Effector memory CD8-positive, alpha-beta T cell (primary cell): ENCODE results near the gene GALNT2.

Experiments used
- ATAC-seq: fragments of 150-1000 bp; cut with Tn5 transposase; replicated peaks from 2 replicates; pipeline ENCODE4 v1.10.0; 2021; ENCODE audit warnings: mild to moderate bottlenecking, moderate library complexity
- DNase-seq, 3 experiments: peaks; one replicate each; pipeline ENCODE4 v3.0.0; 2021
- H3K27ac Mint-ChIP-seq, 2 donors: one replicate each; pipeline ENCODE4 v1.8.0; 2022; ENCODE audit warnings: mild to moderate bottlenecking in 2 of 2, mixed read lengths in 2 of 2, moderate library complexity in 2 of 2
- H3K27me3 Mint-ChIP-seq, 2 donors: one replicate each; pipeline ENCODE4 v1.8.0; 2022; ENCODE audit warnings: mixed read lengths in 2 of 2
- H3K36me3 Mint-ChIP-seq: one replicate; pipeline ENCODE4 v1.8.0; 2022; ENCODE audit warnings: mild to moderate bottlenecking, moderate library complexity, mixed read lengths; ENCODE audit not compliant: insufficient read depth
- H3K4me1 Mint-ChIP-seq, 2 donors: one replicate each; pipeline ENCODE4 v1.8.0; 2022; ENCODE audit warnings: low read depth in 2 of 2, mixed read lengths in 2 of 2
- H3K4me3 Mint-ChIP-seq, 2 donors: one replicate each; pipeline ENCODE4 v1.8.0; 2022; ENCODE audit warnings: mild to moderate bottlenecking in 2 of 2, mixed read lengths in 2 of 2, moderate library complexity in 2 of 2
- H3K9me3 Mint-ChIP-seq, 2 donors: one replicate each; pipeline ENCODE4 v1.8.0; 2022; ENCODE audit warnings: mixed read lengths in 2 of 2

The GALNT2 gene

GRCh38 chr1:230097370-230097769, 30.3 kb downstream of the GALNT2 start:
- peaks cover 20 to 26% of the 10 kb centered on the region in 2 donors for H3K4me1 Mint-ChIP-seq
- H3K4me3 Mint-ChIP-seq, result no peak overlapping the region
- H3K9me3 Mint-ChIP-seq, result no peaks in the 10 kb centered on the region
- no peaks in the 10 kb centered on the region for H3K27me3 Mint-ChIP-seq
- ATAC-seq, result no peak
- peaks cover 6% of the 10 kb centered on the region for H3K36me3 Mint-ChIP-seq
- H3K27ac Mint-ChIP-seq, result no peak overlapping the region
- DNase-seq, result no peak

GRCh38 chr1:230098723-230099122, 31.7 kb downstream of the GALNT2 start:
- Mint-ChIP-seq H3K4me3 (no peak overlapping the region), H3K9me3 (no peaks in the 10 kb centered on the region), H3K27ac (no peak overlapping the region), H3K27me3 (no peaks in the 10 kb centered on the region), H3K4me1 (peaks cover 28 to 38% of the 10 kb centered on the region in 2 donors), H3K36me3 (peaks cover 6% of the 10 kb centered on the region)
- DNase-seq (no peak), ATAC-seq (no peak)

- H3K4me1 Mint-ChIP-seq, result peaks cover 36 to 43% of the 10 kb centered on the region in 2 donors
These were observed 32.4 kb downstream of the GALNT2 start for GRCh38 chr1:230099465-230099864.

DNA sequence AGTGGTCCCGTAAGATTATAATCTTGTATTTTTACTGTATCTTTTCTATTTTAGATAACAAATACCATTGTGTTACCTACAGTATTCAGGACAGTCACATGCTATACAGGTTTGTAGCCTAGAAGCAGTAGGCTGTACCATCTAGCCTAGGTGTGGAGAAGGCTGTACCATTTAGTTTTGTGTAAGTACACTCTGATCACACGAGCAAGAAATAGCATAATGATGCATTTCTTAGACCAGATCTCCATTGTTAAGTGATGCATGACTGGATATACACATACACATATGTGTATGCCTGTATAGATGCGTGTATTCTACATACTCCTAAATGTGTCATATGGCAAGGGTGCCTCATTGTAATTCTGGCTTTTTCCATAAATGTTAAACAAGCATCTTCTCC, 33.9 kb downstream of the GALNT2 start:
- peaks cover 44 to 52% of the 10 kb centered on the region in 2 donors for H3K4me1 Mint-ChIP-seq

More at GRCh38 chr1:230099465-230099864, 32.4 kb downstream of the GALNT2 start:
- ATAC-seq, result no peak
- H3K36me3 Mint-ChIP-seq, result peaks cover 5% of the 10 kb centered on the region
- no peak for DNase-seq
- no peaks in the 10 kb centered on the region for H3K9me3 Mint-ChIP-seq
- no peak overlapping the region for H3K4me3 Mint-ChIP-seq
- H3K27me3 Mint-ChIP-seq, result no peaks in the 10 kb centered on the region
- no peak overlapping the region for H3K27ac Mint-ChIP-seq

DNA sequence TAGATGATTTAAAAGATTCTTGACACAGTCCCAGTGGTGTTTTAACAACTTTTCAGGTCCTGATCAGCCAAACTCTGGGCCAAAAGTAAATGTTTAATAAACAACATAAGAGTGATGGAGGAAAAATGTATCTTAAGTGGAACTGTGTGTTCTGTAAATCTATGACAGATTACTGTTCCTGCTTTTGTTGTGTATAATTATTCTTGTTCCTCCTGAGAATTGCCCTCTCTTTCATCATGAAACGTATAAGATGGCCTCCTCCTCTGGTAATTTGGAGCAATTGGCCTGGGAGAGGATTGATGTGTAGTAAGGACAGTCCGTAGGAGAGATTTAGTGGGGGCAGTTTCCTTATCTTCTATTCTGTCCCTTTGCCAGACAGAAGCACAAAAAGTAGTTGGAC, 34.5 kb downstream of the GALNT2 start:
- no peak overlapping the region for H3K4me3 Mint-ChIP-seq
- H3K4me1 Mint-ChIP-seq, result peaks cover 48 to 59% of the 10 kb centered on the region in 2 donors
- peaks cover 3% of the 10 kb centered on the region for H3K36me3 Mint-ChIP-seq
- H3K27ac Mint-ChIP-seq, result no peak overlapping the region
- no peaks in the 10 kb centered on the region for H3K9me3 Mint-ChIP-seq
- DNase-seq (no peak), ATAC-seq (no peak)
- H3K27me3 Mint-ChIP-seq, result no peaks in the 10 kb centered on the region

More for the DNA sequence above, 33.9 kb downstream of the GALNT2 start:
- Mint-ChIP-seq H3K9me3 (no peaks in the 10 kb centered on the region), H3K4me3 (no peak overlapping the region), H3K36me3 (peaks cover 3% of the 10 kb centered on the region), H3K27me3 (no peaks in the 10 kb centered on the region), H3K27ac (no peak overlapping the region)
- no peak for DNase-seq
- no peak for ATAC-seq

GRCh38 chr1:230102046-230102445, 35.0 kb downstream of the GALNT2 start:
- Mint-ChIP-seq H3K9me3 (no peaks in the 10 kb centered on the region), H3K27me3 (no peaks in the 10 kb centered on the region), H3K36me3 (peaks cover 3% of the 10 kb centered on the region), H3K27ac (no peak overlapping the region), H3K4me1 (peaks cover 52 to 63% of the 10 kb centered on the region in 2 donors), H3K4me3 (no peak overlapping the region)
- no peak for ATAC-seq
- no peak for DNase-seq

- Mint-ChIP-seq H3K9me3 (no peaks in the 10 kb centered on the region), H3K4me1 (peaks cover 52 to 61% of the 10 kb centered on the region in 2 donors), H3K36me3 (no peaks in the 10 kb centered on the region), H3K27ac (peak overlapping the region; percentile 11 to 65), H3K27me3 (no peaks in the 10 kb centered on the region), H3K4me3 (no peak overlapping the region)
- no peak for ATAC-seq
- DNase-seq, result no peak
These were observed 35.4 kb downstream of the GALNT2 start for GRCh38 chr1:230102472-230102871.

DNA sequence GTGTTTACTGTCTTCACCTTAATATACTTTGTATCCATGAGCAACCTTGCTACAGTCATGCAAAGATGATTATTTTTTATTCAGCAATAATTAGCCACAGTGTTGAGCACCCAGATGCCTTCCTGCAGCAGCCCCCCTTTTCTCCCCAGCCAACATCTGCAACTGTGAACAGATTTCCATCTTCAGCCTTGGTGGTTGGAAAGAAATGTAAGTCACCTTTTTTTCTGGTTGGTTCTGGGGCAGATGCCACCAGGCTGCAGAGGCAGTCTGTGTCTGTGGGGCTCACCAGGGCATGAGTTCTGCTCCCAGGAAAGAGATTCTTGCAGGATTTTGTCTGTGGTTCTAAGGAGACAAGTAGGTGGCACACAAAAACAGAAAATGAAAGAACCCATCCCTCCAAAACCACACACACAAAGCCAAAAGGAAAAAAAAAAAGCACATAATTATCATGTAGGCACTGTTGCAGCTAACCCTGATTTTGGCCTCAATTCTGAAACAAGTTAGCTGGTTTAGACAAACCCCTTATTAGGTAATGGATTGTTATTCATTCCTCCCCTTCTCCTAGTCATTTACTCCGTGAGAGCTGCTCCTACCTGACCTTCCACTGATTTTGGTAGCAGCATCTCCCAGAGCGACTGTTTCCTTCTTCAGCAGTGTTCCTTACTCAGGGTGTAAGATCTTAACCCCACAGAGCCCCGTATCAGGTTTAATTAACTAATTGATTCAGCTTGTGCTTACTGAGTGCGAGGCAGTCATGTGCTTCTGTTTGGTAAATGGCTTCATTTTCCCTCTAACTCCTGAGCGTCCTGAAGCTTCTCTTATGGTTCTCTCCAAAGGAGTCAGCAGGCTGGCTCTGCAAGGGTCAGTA, 36.5 kb downstream of the GALNT2 start:
- no peaks in the 10 kb centered on the region for H3K9me3 Mint-ChIP-seq
- no peak for DNase-seq
- peak overlapping the region; percentile 64 to 65 for H3K27ac Mint-ChIP-seq
- no peaks in the 10 kb centered on the region for H3K27me3 Mint-ChIP-seq
- H3K4me1 Mint-ChIP-seq, result peaks cover 51 to 58% of the 10 kb centered on the region in 2 donors
- no peaks in the 10 kb centered on the region for H3K36me3 Mint-ChIP-seq
- ATAC-seq, result no peak
- H3K4me3 Mint-ChIP-seq, result peak overlapping the region; percentile 16 to 63

- Mint-ChIP-seq H3K4me1 (peaks cover 54 to 60% of the 10 kb centered on the region in 2 donors), H3K27me3 (no peaks in the 10 kb centered on the region), H3K36me3 (no peaks in the 10 kb centered on the region), H3K9me3 (no peaks in the 10 kb centered on the region), H3K4me3 (peak overlapping the region; percentile 16 to 63), H3K27ac (peak overlapping the region; percentile 64 to 65)
- ATAC-seq, result peak; percentile 90
- DNase-seq, result peak; percentile 28 to 38 (median 32)
These were observed 37.6 kb downstream of the GALNT2 start for GRCh38 chr1:230104395-230105244.

GRCh38 chr1:230105245-230105753, 38.3 kb downstream of the GALNT2 start:
- Mint-ChIP-seq H3K4me1 (peaks cover 61 to 65% of the 10 kb centered on the region in 2 donors), H3K36me3 (no peaks in the 10 kb centered on the region), H3K27ac (peak overlapping the region; percentile 64 to 65), H3K27me3 (no peaks in the 10 kb centered on the region), H3K9me3 (no peaks in the 10 kb centered on the region), H3K4me3 (peak overlapping the region in 1 of 2 donors; percentile 63)
- ATAC-seq (no peak), DNase-seq (no peak)

GRCh38 chr1:230105754-230106625, 39.0 kb downstream of the GALNT2 start:
- Mint-ChIP-seq H3K27me3 (no peaks in the 10 kb centered on the region), H3K36me3 (no peaks in the 10 kb centered on the region), H3K4me3 (peak overlapping the region in 1 of 2 donors; percentile 29), H3K27ac (peak overlapping the region in 1 of 2 donors; percentile 65), H3K9me3 (no peaks in the 10 kb centered on the region), H3K4me1 (peaks cover 62 to 66% of the 10 kb centered on the region in 2 donors)
- DNase-seq, result no peak
- ATAC-seq, result no peak

- Mint-ChIP-seq H3K36me3 (peaks cover 4% of the 10 kb centered on the region), H3K27me3 (no peaks in the 10 kb centered on the region), H3K9me3 (no peaks in the 10 kb centered on the region), H3K4me3 (no peak overlapping the region), H3K27ac (no peak overlapping the region), H3K4me1 (peaks cover 60 to 61% of the 10 kb centered on the region in 2 donors)
- no peak for ATAC-seq
- no peak for DNase-seq
These were observed 40.9 kb downstream of the GALNT2 start for GRCh38 chr1:230107941-230108340.
